ENCODE measurements around the gene USP37. TPM values are rescaled to one million over a fixed set of nuclear protein-coding genes. Genes with fewer than 3 reads are reported as not detected.

The USP37 gene
- polyA plus RNA-seq, 1 of the 3 experiments (the other 2 are of a cell fraction): 0.95 TPM

- Histone ChIP-seq H3K9me2 (no peaks in the 10 kb centered on the region), H3K27me3 (ENCODE audit: insufficient read depth) (no peaks in the 10 kb centered on the region), H2AFZ (ENCODE audit: low read depth) (no peak overlapping the region), H3K79me2 (ENCODE audit: insufficient read depth) (no peaks in the 10 kb centered on the region), H3K4me2 (no peak overlapping the region), H3K9ac (no peak overlapping the region), H3K27ac (ENCODE audit: low read depth in 2 of 2, low read length in 1 of 2) (no peak overlapping the region), H4K20me1 (ENCODE audit: insufficient read depth) (no peaks in the 10 kb centered on the region), H3K4me3 (ENCODE audit: low read depth in 2 of 2, low read length in 1 of 2) (no peak overlapping the region), H3K36me3 (replicated peaks in 1 of 2; ENCODE audit: control insufficient read depth in 1 of 2, insufficient read depth in 2 of 2, low read length in 1 of 2) (peaks cover 12 to 16% of the 10 kb centered on the region in 2 experiments), H3K4me1 (ENCODE audit: control insufficient read depth in 1 of 2, insufficient read depth in 2 of 2, low read depth in 1 of 2, low read length in 1 of 2) (no peaks in the 10 kb centered on the region; a peak in 1 of 4 replicates), H3K9me3 (no peaks in the 10 kb centered on the region), H3F3A (replicated peaks; ENCODE audit: insufficient read depth) (no peaks in the 10 kb centered on the region)
- CTCF ChIA-PET: interaction anchor here (1.2 to 2.2 kb wide), 2 partner anchors 10 to 17 kb away, joined by 3 to 8 read pairs; no protein-coding TSS in a partner anchor
- POLR2A ChIA-PET: no interaction called here
- TF ChIP-seq JUND (IDR thresholded peaks at IDR 0.05) (0 out of 2 replicates have a peak, but pooled peaks have one; percentile 17), ELF1 (IDR thresholded peaks at IDR 0.05) (no peak), GATA2 (CRISPR knock-in tag; IDR thresholded peaks at IDR 0.05) (no peak), RAD21 (IDR thresholded peaks at IDR 0.05; ENCODE audit: low read length) (no peak), NRF1 (IDR thresholded peaks at IDR 0.05; ENCODE audit: low read depth, low read length) (no peak), RXRA (IDR thresholded peaks at IDR 0.05; ENCODE audit: borderline replicate concordance, low read depth) (no peak), GABPA (IDR thresholded peaks at IDR 0.05; ENCODE audit: low read depth) (no peak), NFIC (IDR thresholded peaks at IDR 0.05; ENCODE audit: borderline replicate concordance) (no peak), FOSL2 (IDR thresholded peaks at IDR 0.05; ENCODE audit: borderline replicate concordance, low read depth) (peak; percentile 29; the same call in 1 of the 2 replicates), TCF12 (IDR thresholded peaks at IDR 0.05) (no peak), MXI1 (IDR thresholded peaks at IDR 0.05; ENCODE audit: low read depth, low read length) (no peak), RFX5 (IDR thresholded peaks at IDR 0.05; ENCODE audit: low read length) (no peak)
- TF ChIP-seq, protein P1, sequence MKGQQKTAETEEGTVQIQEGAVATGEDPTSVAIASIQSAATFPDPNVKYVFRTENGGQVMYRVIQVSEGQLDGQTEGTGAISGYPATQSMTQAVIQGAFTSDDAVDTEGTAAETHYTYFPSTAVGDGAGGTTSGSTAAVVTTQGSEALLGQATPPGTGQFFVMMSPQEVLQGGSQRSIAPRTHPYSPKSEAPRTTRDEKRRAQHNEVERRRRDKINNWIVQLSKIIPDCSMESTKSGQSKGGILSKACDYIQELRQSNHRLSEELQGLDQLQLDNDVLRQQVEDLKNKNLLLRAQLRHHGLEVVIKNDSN (IDR thresholded peaks at IDR 0.05; ENCODE audit: borderline replicate concordance, low read depth): no peak
- TF ChIP-seq, protein P2, sequence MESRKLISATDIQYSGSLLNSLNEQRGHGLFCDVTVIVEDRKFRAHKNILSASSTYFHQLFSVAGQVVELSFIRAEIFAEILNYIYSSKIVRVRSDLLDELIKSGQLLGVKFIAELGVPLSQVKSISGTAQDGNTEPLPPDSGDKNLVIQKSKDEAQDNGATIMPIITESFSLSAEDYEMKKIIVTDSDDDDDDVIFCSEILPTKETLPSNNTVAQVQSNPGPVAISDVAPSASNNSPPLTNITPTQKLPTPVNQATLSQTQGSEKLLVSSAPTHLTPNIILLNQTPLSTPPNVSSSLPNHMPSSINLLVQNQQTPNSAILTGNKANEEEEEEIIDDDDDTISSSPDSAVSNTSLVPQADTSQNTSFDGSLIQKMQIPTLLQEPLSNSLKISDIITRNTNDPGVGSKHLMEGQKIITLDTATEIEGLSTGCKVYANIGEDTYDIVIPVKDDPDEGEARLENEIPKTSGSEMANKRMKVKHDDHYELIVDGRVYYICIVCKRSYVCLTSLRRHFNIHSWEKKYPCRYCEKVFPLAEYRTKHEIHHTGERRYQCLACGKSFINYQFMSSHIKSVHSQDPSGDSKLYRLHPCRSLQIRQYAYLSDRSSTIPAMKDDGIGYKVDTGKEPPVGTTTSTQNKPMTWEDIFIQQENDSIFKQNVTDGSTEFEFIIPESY (IDR thresholded peaks at IDR 0.05; ENCODE audit: borderline replicate concordance, low read depth): no peak
- DNase-seq: no peak
- WGBS (ENCODE audit: low lambda C conversion rate): 38% methylated on average over 3 of the region's 3 CpGs
Observed at GRCh38 chr2:218448934-218449333, 119.2 kb downstream of the USP37 start.

DNA sequence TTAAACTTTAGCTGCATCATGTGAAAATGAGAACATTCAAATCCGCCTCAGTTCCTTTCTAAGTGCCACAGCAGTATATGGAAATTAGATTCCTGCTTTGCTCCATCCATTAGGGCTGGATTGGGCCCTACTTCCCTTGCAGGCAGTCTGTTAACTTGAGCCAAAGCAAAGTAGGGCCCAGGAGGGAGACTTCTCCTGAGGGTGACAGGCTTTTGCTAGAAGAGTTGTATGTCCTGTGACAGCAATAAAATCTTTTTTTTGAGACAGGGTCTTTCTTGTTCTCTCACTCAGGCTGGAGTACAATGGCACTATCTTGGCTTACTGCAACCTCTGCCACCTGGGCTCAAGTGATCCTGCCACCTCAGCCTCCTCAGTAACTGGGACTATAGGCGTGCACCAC, 121.1 kb downstream of the USP37 start:
- no peaks in the 10 kb centered on the region for H3K27me3 ChIP-seq (ENCODE audit: insufficient read depth)
- no peaks in the 10 kb centered on the region for H4K20me1 ChIP-seq (ENCODE audit: insufficient read depth)
- no peaks in the 10 kb centered on the region; a peak in 1 of 4 replicates for H3K4me1 ChIP-seq (ENCODE audit: control insufficient read depth in 1 of 2, insufficient read depth in 2 of 2, low read depth in 1 of 2, low read length in 1 of 2)
- H3K9me3 ChIP-seq: no peaks in the 10 kb centered on the region
- H3K4me3 ChIP-seq (ENCODE audit: low read depth in 2 of 2, low read length in 1 of 2): no peak overlapping the region
- WGBS (ENCODE audit: low lambda C conversion rate): 94% methylated on average over 2 of the region's 2 CpGs
- CTCF ChIA-PET: interaction anchor here (1.2 to 2.2 kb wide), 2 partner anchors 10 to 19 kb away, joined by 3 to 8 read pairs; no protein-coding TSS in a partner anchor
- H3K79me2 ChIP-seq (ENCODE audit: insufficient read depth): no peaks in the 10 kb centered on the region
- TF ChIP-seq RCOR1 (IDR thresholded peaks at IDR 0.05; ENCODE audit: low read length) (no peak), GATA2 (CRISPR knock-in tag; IDR thresholded peaks at IDR 0.05) (no peak), FOXM1 (IDR thresholded peaks at IDR 0.05; ENCODE audit: low read depth) (no peak), NFIC (IDR thresholded peaks at IDR 0.05; ENCODE audit: borderline replicate concordance) (no peak), YY1 (IDR thresholded peaks at IDR 0.05; ENCODE audit: low read depth) (no peak), TCF12 (IDR thresholded peaks at IDR 0.05) (no peak), FOXJ3 (CRISPR knock-in tag; IDR thresholded peaks at IDR 0.05) (no peak), MXI1 (IDR thresholded peaks at IDR 0.05; ENCODE audit: low read depth, low read length) (no peak), NRF1 (IDR thresholded peaks at IDR 0.05; ENCODE audit: low read depth, low read length) (no peak), FOSL2 (IDR thresholded peaks at IDR 0.05; ENCODE audit: borderline replicate concordance, low read depth) (no peak), RAD21 (IDR thresholded peaks at IDR 0.05; ENCODE audit: low read length) (no peak), SMC3 (IDR thresholded peaks at IDR 0.05; ENCODE audit: low read depth, low read length) (no peak)
- TF ChIP-seq, protein P2 (IDR thresholded peaks at IDR 0.05; ENCODE audit: borderline replicate concordance, low read depth): no peak
- TF ChIP-seq, protein P1 (IDR thresholded peaks at IDR 0.05; ENCODE audit: borderline replicate concordance, low read depth): no peak
- no peak overlapping the region for H3K9ac ChIP-seq
- no peak overlapping the region for H3K27ac ChIP-seq (ENCODE audit: low read depth in 2 of 2, low read length in 1 of 2)
- H2AFZ ChIP-seq (ENCODE audit: low read depth): no peak overlapping the region
- H3K4me2 ChIP-seq: no peak overlapping the region
- no peaks in the 10 kb centered on the region for H3K9me2 ChIP-seq
- POLR2A ChIA-PET: no interaction called here
- H3K36me3 ChIP-seq (replicated peaks in 1 of 2; ENCODE audit: control insufficient read depth in 1 of 2, insufficient read depth in 2 of 2, low read length in 1 of 2): peaks cover 3 to 5% of the 10 kb centered on the region in 2 experiments
- DNase-seq: no peak
- H3F3A ChIP-seq (replicated peaks; ENCODE audit: insufficient read depth): no peaks in the 10 kb centered on the region
